ENCODE data around the gene LSP1. TPM values are rescaled to one million over a fixed set of nuclear protein-coding genes. Genes with fewer than 3 reads are reported as not detected.
A peak's percentile ranks its signal among the peaks of the same experiment; 100 is the strongest.

Gene LSP1
- total RNA-seq, 4 donors from 2014 or later = 10.3 to 36.5 (median 35.4) TPM

DNA sequence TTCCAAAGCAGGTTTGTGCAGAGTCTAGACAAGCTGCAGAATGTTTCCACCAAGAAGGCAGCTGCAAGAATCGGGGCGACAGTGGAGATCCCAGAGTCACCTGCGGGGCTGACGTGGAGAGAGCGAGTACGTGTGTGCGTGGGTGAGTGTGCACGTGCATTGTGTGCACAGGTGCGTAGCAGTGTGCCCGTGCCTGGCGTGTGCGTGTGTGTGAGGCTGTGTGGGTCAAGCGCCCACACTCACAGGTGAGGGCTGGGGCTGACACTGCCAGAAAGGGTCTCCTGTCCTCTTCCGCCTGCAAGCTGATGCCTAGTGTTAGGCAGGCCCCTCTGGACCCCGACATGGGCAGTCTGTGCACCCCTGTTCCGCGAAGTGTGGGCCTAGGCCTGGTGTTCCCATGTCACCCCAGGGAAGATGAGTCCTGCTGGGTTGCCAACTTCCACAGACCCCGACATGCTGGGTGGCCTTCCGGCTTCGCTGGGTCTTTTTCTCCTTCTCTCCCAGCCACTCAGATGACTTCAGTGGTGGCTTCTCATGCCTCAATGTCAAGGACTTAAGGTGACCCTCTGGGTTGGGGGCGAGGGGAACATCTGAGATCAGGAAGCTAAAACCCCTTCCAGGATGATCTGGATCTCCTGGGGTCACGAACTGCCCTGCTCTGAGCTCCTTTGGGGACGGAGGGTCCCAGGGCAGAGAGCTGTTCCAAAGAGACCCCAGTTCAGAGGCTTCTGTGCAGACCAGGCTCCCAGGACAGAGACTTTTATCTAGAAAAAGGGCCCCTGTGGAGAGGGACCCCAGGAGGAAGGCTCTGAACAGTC is 28.5 kb upstream of the LSP1 start:
- Histone ChIP-seq H3K9me3 (peaks cover 0 to 7% (median 0%) of the 10 kb centered on the region in 4 donors), H3K4me1 (peaks cover 10 to 20% (median 15%) of the 10 kb centered on the region in 4 donors), H3K27me3 (peaks cover 0 to 45% (median 3%) of the 10 kb centered on the region in 4 donors), H3K27ac (replicated peaks in 1 of 4) (no peak overlapping the region), H3K36me3 (no peaks in the 10 kb centered on the region), H3K4me3 (no peak overlapping the region)
- 93% methylated on average over 19 of the region's 23 CpGs for WGBS
- no peak for TF ChIP-seq EP300 (IDR thresholded peaks at IDR 0.05)
- intact Hi-C loops (cut with DNase I) = loop anchor here (5.0 kb wide), 1 partner anchor 117 kb away; no protein-coding TSS in a partner anchor
- no peak for DNase-seq (ENCODE audit: extremely low spot score)

DNA sequence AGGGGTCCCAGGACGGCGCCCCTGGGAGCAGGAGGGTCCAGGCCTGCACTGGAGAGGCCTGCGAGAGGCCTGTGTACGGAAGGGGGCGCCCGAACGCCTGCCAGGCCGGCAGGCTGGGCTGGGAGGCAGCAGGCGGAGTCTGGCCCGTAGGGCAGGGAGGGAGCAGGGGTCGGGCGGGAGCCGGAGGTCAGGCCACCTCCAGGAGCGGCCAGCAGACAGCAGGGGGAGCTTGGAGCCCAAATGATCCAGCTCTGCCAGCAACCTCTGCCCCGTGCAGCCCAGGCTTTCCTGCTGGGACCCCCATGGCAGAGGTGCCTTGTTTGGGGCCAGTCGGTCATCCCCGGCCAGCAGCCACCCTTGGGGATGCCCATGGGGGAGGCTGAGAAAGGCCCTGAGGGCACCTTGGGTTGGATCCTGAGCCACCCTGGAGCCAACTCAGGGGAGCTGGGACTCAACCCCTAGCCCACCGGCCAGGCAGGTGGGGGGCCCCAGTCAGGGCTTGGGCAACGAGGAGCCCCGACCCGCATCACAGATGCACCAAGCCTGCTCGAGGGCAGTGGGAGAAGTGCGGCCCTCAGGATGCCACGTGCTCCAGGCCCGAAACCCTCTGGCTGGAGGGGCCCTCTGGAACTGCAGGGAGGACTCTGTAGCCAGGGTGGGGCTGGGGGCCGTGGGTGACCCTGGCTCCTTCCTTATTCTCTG is 27.7 kb upstream of the LSP1 start:
- DNase-seq (ENCODE audit: extremely low spot score) = no peak
- Histone ChIP-seq H3K27me3 (peaks cover 0 to 46% (median 3%) of the 10 kb centered on the region in 4 donors), H3K27ac (replicated peaks in 1 of 4) (no peak overlapping the region), H3K36me3 (no peaks in the 10 kb centered on the region), H3K9me3 (no peaks in the 10 kb centered on the region), H3K4me1 (peaks cover 10 to 20% (median 15%) of the 10 kb centered on the region in 4 donors), H3K4me3 (no peak overlapping the region)
- intact Hi-C loops (cut with DNase I) = no loop called here
- TF ChIP-seq POLR2AphosphoS5 (IDR thresholded peaks at IDR 0.05) = no peak
- TF ChIP-seq, protein P1, sequence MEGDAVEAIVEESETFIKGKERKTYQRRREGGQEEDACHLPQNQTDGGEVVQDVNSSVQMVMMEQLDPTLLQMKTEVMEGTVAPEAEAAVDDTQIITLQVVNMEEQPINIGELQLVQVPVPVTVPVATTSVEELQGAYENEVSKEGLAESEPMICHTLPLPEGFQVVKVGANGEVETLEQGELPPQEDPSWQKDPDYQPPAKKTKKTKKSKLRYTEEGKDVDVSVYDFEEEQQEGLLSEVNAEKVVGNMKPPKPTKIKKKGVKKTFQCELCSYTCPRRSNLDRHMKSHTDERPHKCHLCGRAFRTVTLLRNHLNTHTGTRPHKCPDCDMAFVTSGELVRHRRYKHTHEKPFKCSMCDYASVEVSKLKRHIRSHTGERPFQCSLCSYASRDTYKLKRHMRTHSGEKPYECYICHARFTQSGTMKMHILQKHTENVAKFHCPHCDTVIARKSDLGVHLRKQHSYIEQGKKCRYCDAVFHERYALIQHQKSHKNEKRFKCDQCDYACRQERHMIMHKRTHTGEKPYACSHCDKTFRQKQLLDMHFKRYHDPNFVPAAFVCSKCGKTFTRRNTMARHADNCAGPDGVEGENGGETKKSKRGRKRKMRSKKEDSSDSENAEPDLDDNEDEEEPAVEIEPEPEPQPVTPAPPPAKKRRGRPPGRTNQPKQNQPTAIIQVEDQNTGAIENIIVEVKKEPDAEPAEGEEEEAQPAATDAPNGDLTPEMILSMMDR (IDR thresholded peaks at IDR 0.05) = peak in 1 of 3 experiments; percentile 13
- 91% methylated on average over 4 of the region's 26 CpGs for WGBS

DNA sequence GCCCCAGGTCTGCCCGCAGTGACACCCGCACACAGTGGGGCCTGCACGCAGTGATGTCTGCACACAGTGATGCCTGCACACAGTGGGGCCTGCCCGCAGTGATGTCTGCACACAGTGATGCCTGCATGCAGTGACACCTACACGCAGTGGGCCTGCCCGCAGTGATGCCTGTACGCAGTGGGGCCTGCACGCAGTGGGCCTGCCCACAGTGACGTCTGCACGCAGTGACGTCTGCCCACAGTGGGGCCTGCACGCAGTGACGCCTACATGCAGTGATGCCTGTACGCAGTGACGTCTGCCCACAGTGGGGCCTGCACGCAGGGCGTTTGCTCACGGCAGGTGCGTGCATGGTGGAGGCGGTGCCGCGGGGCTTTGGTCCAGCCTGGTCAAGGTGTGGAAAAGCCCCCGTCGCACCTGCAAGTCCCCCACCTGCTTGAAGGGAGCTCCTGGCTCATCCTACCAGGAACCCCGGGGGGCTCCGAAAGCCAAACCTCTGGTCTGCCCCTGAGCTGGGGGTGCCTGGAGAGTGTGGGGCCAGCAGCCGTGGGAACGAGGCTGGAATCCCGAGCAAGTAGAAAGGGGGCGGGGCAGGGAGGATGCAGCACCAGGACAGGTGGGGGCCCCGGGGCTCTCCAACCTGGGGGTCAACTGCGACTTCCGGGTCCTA is 27.0 kb upstream of the LSP1 start:
- WGBS = 90% methylated on average over 12 of the region's 33 CpGs
- intact Hi-C loops (cut with DNase I) = no loop called here
- peaks cover 10 to 20% (median 15%) of the 10 kb centered on the region in 4 donors for H3K4me1 ChIP-seq
- no peak overlapping the region for H3K27ac ChIP-seq (replicated peaks in 1 of 4)
- H3K4me3 ChIP-seq = no peak overlapping the region
- DNase-seq (ENCODE audit: extremely low spot score) = no peak
- peaks cover 0 to 54% (median 3%) of the 10 kb centered on the region in 4 donors for H3K27me3 ChIP-seq
- TF ChIP-seq POLR2A (IDR thresholded peaks at IDR 0.05; ENCODE audit: low read depth) (no peak), POLR2AphosphoS5 (IDR thresholded peaks at IDR 0.05) (no peak), EP300 (IDR thresholded peaks at IDR 0.05) (no peak)
- TF ChIP-seq, protein P1 (IDR thresholded peaks at IDR 0.05) = no peak
- no peaks in the 10 kb centered on the region for H3K9me3 ChIP-seq
- H3K36me3 ChIP-seq = no peaks in the 10 kb centered on the region

DNA sequence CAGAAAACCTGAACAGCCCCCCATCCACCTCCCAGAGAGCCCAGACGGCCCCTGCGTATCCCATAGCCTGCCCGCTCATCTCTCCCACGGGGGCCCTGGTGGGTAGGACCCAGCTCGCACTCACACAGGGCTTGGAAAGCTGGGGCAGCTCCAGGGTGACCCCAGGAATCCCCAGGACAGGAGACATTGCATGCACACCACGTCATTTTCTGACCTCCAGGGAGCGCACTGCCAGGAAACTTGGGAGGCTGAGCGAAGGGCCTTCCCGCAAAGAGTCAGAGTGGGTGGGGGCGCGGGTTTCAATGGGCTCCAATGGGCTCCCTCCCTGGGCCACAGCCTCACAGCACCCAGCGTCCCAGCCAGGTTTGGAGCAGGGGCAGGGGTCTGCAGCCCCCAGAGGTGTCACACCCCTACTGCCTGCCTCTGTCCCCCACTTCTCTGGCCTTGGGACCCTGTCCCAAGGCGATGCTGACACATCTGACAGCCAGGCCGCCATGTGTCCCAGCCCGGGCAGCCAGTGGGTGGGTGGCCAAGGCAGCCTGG is 26.3 kb upstream of the LSP1 start:
- intact Hi-C loops (cut with DNase I) = no loop called here
- no peaks in the 10 kb centered on the region for H3K36me3 ChIP-seq
- WGBS = 66% methylated on average over 15 of the region's 15 CpGs
- H3K4me3 ChIP-seq = no peak overlapping the region
- peaks cover 0 to 61% (median 3%) of the 10 kb centered on the region in 4 donors for H3K27me3 ChIP-seq
- no peak for DNase-seq (ENCODE audit: extremely low spot score)
- peaks cover 10 to 20% (median 15%) of the 10 kb centered on the region in 4 donors for H3K4me1 ChIP-seq
- H3K9me3 ChIP-seq = no peaks in the 10 kb centered on the region
- TF ChIP-seq POLR2A (IDR thresholded peaks at IDR 0.05; ENCODE audit: low read depth) = no peak
- no peak for TF ChIP-seq POLR2AphosphoS5 (IDR thresholded peaks at IDR 0.05)
- no peak for TF ChIP-seq EP300 (IDR thresholded peaks at IDR 0.05)
- TF ChIP-seq, protein P1 (IDR thresholded peaks at IDR 0.05) = no peak
- H3K27ac ChIP-seq (replicated peaks in 1 of 4) = no peak overlapping the region
